Cardiac septum (tissue), 1 donor: ENCODE data around the gene TMEM131. TPM values are rescaled to one million over a fixed set of nuclear protein-coding genes. Genes with fewer than 3 reads are reported as not detected.

Source experiments
- DNase-seq: peaks from one replicate; pipeline ENCODE4 v3.0.0-alpha.2; 2020; ENCODE audit warnings: low spot score
- intact Hi-C: fragments of 100-400 bp; cut with DNase I; formaldehyde crosslinking; loops from one replicate; pipeline ENCODE4 v1.14.0; 2022
- total RNA-seq: library from RNA; stranded (reverse); fragmentation: NEBNext Ultra II Directional; extraction: Animal tissue kit (Norgen Biotek cat#: 25700); gene quantifications from one replicate; pipeline ENCODE4 v1.2.1, GENCODE V29; 2021
- donor health status: DM: no; HTN: no; CAD: no.

The TMEM131 gene
- total RNA-seq, 1 donor from 2014 or later = 28.6 TPM

GRCh38 chr2:97785818-97786217, 209.9 kb downstream of the TMEM131 start:
- intact Hi-C loops = no loop called here
- DNase-seq = no peak

- DNase-seq = no peak
- intact Hi-C loops = no loop called here
These were observed 210.8 kb downstream of the TMEM131 start for GRCh38 chr2:97784953-97785352.

- DNase-seq = no peak
- intact Hi-C loops = no loop called here
These were observed 213.8 kb downstream of the TMEM131 start for GRCh38 chr2:97781981-97782380.

- no peak for DNase-seq
- intact Hi-C loops = no loop called here
These were observed 216.6 kb downstream of the TMEM131 start for GRCh38 chr2:97779141-97779540.

- DNase-seq = no peak
- intact Hi-C loops = no loop called here
These were observed 220.7 kb downstream of the TMEM131 start for GRCh38 chr2:97775074-97775473.

- intact Hi-C loops = no loop called here
- no peak for DNase-seq
These were observed 221.3 kb downstream of the TMEM131 start for GRCh38 chr2:97774425-97774824.

GRCh38 chr2:97770445-97770844, 225.3 kb downstream of the TMEM131 start:
- intact Hi-C loops = no loop called here
- DNase-seq = no peak

- intact Hi-C loops = no loop called here
- no peak for DNase-seq
These were observed 226.0 kb downstream of the TMEM131 start for GRCh38 chr2:97769711-97770110.

GRCh38 chr2:97769308-97769707, 226.4 kb downstream of the TMEM131 start:
- DNase-seq = no peak
- intact Hi-C loops = no loop called here

GRCh38 chr2:97766567-97766966, 229.2 kb downstream of the TMEM131 start:
- intact Hi-C loops = no loop called here
- no peak for DNase-seq

GRCh38 chr2:97765933-97766332, 229.8 kb downstream of the TMEM131 start:
- intact Hi-C loops = no loop called here
- no peak for DNase-seq

- intact Hi-C loops = no loop called here
These were observed 231.0 kb downstream of the TMEM131 start for GRCh38 chr2:97764559-97765263.

GRCh38 chr2:97763176-97763845, 232.4 kb downstream of the TMEM131 start:
- intact Hi-C loops = no loop called here
- no peak for DNase-seq

More at GRCh38 chr2:97764559-97765263, 231.0 kb downstream of the TMEM131 start:
- DNase-seq = no peak

GRCh38 chr2:97761192-97761591, 234.6 kb downstream of the TMEM131 start:
- DNase-seq = no peak
- intact Hi-C loops = no loop called here

- no peak for DNase-seq
- intact Hi-C loops = no loop called here
These were observed 235.2 kb downstream of the TMEM131 start for GRCh38 chr2:97760480-97761049.

GRCh38 chr2:97759727-97760407, 235.9 kb downstream of the TMEM131 start:
- no peak for DNase-seq
- intact Hi-C loops = no loop called here

GRCh38 chr2:97758131-97758705, 237.5 kb downstream of the TMEM131 start:
- DNase-seq = no peak
- intact Hi-C loops = no loop called here

GRCh38 chr2:97757062-97757461, 238.7 kb downstream of the TMEM131 start:
- intact Hi-C loops = no loop called here
- no peak for DNase-seq

GRCh38 chr2:97755491-97755890, 240.3 kb downstream of the TMEM131 start:
- intact Hi-C loops = no loop called here

GRCh38 chr2:97754690-97755346, 240.9 kb downstream of the TMEM131 start:
- DNase-seq = no peak
- intact Hi-C loops = no loop called here

More at GRCh38 chr2:97755491-97755890, 240.3 kb downstream of the TMEM131 start:
- no peak for DNase-seq
